HG03159 (cell line): ENCODE results near the gene RANBP6.
"Not testable (repeated sequence)": the region's sequence is repeated elsewhere in the genome, so short reads cannot be mapped to it uniquely, and the experiment has no call there.

ENCODE experiments used
- ATAC-seq: cut with Tn5 transposase; IDR thresholded peaks from one replicate; pipeline ENCODE4 v1.9.1; 2021; ENCODE audit warnings: mild to moderate bottlenecking, moderate library complexity; ENCODE audit not compliant: unreplicated experiment

The RANBP6 gene

GRCh38 chr9:6015278-6016157 is at the start of gene RANBP6:
TSS of gene RANBP6 (minus strand) at chr9:6015624. CDS start at chr9:6015607, 17 bp downstream.
- ATAC-seq: peak; percentile 98

DNA sequence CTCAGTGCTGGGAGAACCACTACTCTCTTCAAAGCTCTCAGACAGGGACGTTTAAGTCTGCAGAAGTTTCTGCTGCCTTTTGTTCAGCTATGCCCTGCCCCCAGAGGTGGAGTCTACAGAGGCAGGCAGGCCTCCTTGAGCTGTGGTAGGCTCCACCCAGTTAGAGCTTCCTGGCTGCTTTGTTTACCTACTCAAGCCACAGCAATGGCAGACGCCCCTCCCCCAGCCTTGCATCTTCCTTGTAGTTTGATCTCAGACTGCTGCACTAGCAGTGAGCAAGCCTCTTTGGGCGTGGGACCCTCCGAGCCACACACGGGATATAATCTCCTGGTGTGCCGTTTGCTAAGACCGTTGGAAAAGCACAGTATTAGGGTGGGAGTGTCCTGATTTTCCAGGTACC is 47.7 kb upstream of the RANBP6 start:
- ATAC-seq: not testable (repeated sequence)

GRCh38 chr9:6055666-6056065 is 40.2 kb upstream of the RANBP6 start:
- no peak for ATAC-seq

DNA sequence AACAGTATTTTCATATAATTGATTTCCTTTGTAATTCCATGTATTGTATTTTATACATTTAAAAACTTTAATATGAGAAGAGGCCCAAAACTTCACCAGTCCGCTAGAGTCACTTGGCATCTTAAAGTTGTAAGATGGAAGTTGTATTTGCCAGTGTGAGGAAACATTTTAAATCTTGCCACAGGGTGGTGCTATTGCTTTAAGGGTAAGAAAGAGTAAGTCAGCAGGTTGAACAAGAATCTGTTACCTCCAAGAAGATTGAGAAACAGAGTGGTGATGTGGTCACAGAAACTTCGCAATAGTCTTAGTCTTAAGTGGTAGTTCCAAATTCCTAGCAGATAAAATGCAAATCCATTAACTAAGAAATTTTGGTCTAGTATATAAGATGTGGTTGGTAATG is 39.8 kb upstream of the RANBP6 start:
- ATAC-seq: peak; percentile 64

GRCh38 chr9:6054280-6055099 is 39.1 kb upstream of the RANBP6 start:
- no peak for ATAC-seq

DNA sequence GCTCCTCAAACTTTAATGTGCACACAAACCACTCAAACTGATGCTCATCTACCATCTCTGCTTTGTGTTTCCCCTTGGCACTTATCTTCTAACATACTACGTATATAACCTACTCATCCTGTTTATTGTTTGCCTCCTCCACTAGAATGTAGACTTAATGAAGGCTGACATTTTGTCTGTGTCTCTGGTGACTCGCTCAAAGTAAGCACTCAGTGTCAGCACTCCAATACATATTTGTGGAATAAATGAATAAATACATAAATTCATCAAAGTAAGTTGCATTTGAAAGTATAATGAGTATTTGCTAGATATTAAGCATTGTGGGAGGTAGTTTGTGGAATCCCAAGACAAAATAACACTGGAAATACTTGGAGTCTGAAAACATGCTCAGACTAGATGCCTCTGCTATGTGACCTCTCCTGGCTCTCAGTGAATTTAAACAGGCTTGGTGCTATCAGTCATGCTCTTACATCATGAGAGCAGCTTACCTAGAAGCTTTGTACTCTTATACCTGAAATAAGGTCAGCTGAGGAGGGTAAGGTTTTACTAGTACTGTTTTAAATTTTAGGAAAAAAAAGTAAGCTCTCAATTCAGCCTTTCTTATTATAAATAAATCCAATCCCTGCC is 37.0 kb upstream of the RANBP6 start:
- ATAC-seq: no peak

GRCh38 chr9:6051511-6051950 is 36.1 kb upstream of the RANBP6 start:
- peak; percentile 66 for ATAC-seq

- ATAC-seq: peak; percentile 51
These were observed 34.4 kb upstream of the RANBP6 start for GRCh38 chr9:6049798-6050197.

DNA sequence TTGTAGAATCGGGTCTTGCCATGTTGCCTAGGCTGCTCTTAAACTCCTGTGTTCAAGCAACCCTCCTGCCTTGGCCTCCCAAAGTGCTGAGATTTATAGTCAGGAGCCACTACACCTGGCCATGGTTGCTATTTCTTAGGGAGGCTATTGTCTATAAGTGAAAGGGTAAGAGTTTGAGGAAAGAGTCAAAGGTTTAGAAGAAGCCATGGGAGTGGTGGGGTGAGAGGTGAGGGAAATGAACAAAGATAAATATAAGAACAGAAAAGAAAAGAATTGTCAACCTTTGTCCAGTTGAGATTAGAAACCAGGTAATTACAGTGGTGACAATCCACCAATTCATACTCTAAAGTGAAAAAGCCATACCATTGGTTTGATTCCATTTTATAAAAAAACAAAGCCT is 32.6 kb upstream of the RANBP6 start:
- ATAC-seq: no peak

DNA sequence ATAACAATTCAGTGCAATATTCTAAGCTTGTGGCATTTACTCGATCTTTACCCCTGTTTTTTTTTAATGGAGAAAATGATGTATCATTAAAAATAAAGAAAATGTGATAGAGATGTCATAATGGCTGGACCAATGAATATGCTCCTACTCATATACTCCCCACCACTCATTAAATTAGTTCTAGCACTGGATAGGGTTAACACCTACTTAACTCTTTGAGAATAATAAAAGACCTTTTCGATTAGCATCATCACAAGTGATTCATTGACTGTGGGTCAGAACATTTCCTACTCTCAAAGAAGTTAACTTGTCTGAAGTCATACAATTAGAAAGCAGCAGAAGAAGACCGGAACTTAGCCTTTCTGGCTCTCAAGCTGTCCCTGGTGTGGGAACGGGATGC is 31.6 kb upstream of the RANBP6 start:
- ATAC-seq: no peak

DNA sequence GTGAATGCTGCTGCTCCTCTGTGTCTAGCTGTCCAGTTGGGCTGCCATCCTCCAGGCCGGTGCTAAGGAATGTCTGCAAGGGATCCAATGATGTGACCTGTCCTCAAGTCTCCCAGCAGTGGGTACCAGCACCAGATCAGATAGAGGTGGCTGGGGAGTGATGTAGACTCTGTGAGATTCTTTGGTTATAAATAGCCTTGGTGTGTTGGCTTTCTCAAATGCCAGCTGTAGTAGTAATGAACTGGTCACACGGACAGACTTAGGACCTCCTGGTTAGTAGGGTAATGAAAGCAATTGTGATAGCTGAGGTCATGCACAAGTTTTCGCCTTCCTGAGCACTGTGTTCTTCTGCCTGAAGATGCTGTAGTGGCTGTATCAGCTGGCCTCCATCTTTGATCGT is 29.9 kb upstream of the RANBP6 start:
- ATAC-seq: no peak

- ATAC-seq: no peak
These were observed 24.7 kb upstream of the RANBP6 start for GRCh38 chr9:6040077-6040476.

GRCh38 chr9:6036391-6036790 is 21.0 kb upstream of the RANBP6 start:
- ATAC-seq: no peak

DNA sequence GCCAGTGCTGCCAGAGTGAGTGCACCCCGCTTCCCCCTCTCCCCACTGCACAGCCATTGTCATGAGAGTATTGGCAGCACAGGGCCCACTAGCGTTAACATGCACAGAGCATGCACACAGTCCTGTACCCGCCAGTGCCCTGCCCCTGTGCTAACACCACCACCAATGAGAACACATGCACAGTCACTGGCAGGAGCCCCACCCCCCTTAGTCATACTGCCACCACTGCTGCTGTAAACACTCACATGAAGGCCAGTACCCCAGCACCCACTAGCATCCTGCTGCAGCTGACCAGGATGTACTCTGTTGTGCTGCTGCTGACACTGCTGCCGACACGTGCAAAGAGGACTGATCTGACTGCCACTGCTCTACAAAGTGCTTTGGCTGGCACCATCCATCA is 19.5 kb upstream of the RANBP6 start:
- ATAC-seq: no peak

DNA sequence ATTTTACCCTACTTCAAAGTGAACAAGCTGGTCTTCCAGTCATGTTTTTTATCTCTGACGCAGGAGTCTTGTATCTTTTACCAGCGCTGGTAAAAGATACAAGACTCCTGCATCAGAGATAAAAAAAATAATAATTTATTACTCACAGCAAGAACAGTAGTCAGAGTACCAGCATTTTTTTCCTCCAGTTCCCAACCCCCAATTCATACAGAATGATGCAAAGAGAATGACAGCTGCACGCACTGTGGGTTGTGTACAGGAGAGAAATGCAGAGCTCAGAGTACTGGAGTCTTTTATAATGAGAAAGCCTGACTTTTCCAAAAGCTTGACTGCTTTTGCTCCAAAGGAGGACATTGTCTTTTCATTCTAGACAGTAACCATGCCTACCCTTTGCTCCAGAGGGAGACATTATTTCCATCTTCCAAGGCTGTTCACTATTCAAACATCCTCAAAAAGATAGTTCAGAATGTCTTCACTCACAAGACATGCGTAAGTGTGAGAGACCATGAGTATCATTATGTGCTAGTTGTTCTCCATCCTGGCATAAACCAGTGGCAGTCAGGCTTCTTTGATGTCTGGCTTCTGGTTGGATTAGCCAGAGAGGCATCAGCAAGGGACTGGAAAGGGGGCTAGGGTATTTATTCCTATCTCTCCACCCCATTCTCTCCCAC is 14.3 kb upstream of the RANBP6 start:
- ATAC-seq: no peak

GRCh38 chr9:6024035-6024554 is 8.7 kb upstream of the RANBP6 start:
- ATAC-seq: peak; percentile 73

GRCh38 chr9:6016975-6017374 is 1.6 kb upstream of the RANBP6 start:
- not testable (repeated sequence) for ATAC-seq

GRCh38 chr9:6014670-6015270 is 654 bp downstream of the RANBP6 start:
- no peak for ATAC-seq

- peak; percentile 69 for ATAC-seq
These were observed 7.0 kb downstream of the RANBP6 start for GRCh38 chr9:6008169-6008979.
